ENCODE results near the gene PGM5. TPM values are rescaled to one million over a fixed set of nuclear protein-coding genes. Genes with fewer than 3 reads are reported as not detected.

Gene PGM5
- total RNA-seq, 1 experiment from 2014 or later, result not detected

GRCh38 chr9:68427216-68427977 lies 71.0 kb downstream of the PGM5 start:
- no peak overlapping the region for H3K27ac Mint-ChIP-seq
- Histone ChIP-seq H2BK15ac (ENCODE audit: low read depth, low read length) (no peak overlapping the region), H4K20me1 (ENCODE audit: control insufficient read depth, insufficient read depth, insufficient read length) (no peaks in the 10 kb centered on the region), H3K4me1 (ENCODE audit: insufficient read depth, low read length) (no peaks in the 10 kb centered on the region), H3T11ph (ENCODE audit: low read length) (no peak overlapping the region), H3K9ac (ENCODE audit: extremely low read depth, insufficient read length, low read length) (no peak overlapping the region), H3K27me3 (ENCODE audit: insufficient read depth, low read length) (0 out of 2 replicates have a peak, but pooled peaks cover 2% of the 10 kb centered on the region), H3K4me2 (ENCODE audit: insufficient read depth, insufficient read length, low read length) (no peak overlapping the region), H2BK20ac (ENCODE audit: low read depth, low read length, poor library complexity, severe bottlenecking) (no peak overlapping the region), H3K18ac (ENCODE audit: insufficient read length, low read depth, low read length) (no peak overlapping the region), H2AFZ (ENCODE audit: low read length) (no peak overlapping the region), H3K79me1 (ENCODE audit: insufficient read depth, low read depth, low read length, poor library complexity, severe bottlenecking) (no peaks in the 10 kb centered on the region), H4K8ac (replicated peaks; ENCODE audit: insufficient read length, low read depth, low read length) (no peak overlapping the region), H3K23ac (ENCODE audit: insufficient read length, low read depth, low read length) (no peak overlapping the region), H3K56ac (ENCODE audit: insufficient read length, low read depth, low read length) (no peak overlapping the region), H3K9me3 (ENCODE audit: control insufficient read depth, low read depth, low read length) (no peaks in the 10 kb centered on the region), H3K23me2 (ENCODE audit: insufficient read length, low read depth, low read length, poor library complexity, severe bottlenecking) (no peaks in the 10 kb centered on the region), H3K14ac (ENCODE audit: insufficient read depth, low read length) (no peak overlapping the region), H4K5ac (ENCODE audit: insufficient read length, low read depth, low read length) (no peak overlapping the region), H2AK5ac (ENCODE audit: insufficient read length, low read length) (no peak overlapping the region), H3K27ac (ENCODE audit: insufficient read length, low read depth, low read length) (no peak overlapping the region), H2BK12ac (ENCODE audit: insufficient read length, low read depth, low read length) (no peak overlapping the region), H3K79me2 (ENCODE audit: insufficient read depth, low read length) (no peaks in the 10 kb centered on the region), H4K91ac (ENCODE audit: insufficient read length, low read depth, low read length) (no peak overlapping the region), H2BK5ac (ENCODE audit: insufficient read length, low read length) (no peak overlapping the region), H3K4ac (ENCODE audit: low read depth, low read length) (no peak overlapping the region), H2BK120ac (ENCODE audit: low read depth, low read length, poor library complexity, severe bottlenecking) (no peak overlapping the region)
- peaks cover 3 to 8% of the 10 kb centered on the region in 2 experiments; a peak in 3 of 5 replicates for H3K9me3 Mint-ChIP-seq
- H3K4me1 Mint-ChIP-seq, result no peaks in the 10 kb centered on the region
- no peak for DNase-seq
- peaks cover 84% of the 10 kb centered on the region for H3K27me3 Mint-ChIP-seq (ENCODE audit: low read depth)
- H3K36me3 Mint-ChIP-seq (ENCODE audit: insufficient read depth in 1 of 3, low read depth in 3 of 3), result no peaks in the 10 kb centered on the region
- H3K4me3 Mint-ChIP-seq, result no peak overlapping the region
- TF ChIP-seq CTCF (conservative IDR thresholded peaks at IDR 0.05), result no peak
